IPS-15b (cell line): ENCODE results near the gene ILF3.

ENCODE experiments used
- H3K27me3 ChIP-seq: one replicate; pipeline ENCODE4 v1.6.1; 2013; ENCODE audit warnings: low read length; ENCODE audit not compliant: control insufficient read depth, insufficient read depth
- H3K36me3 ChIP-seq: one replicate; pipeline ENCODE4 v1.6.1; 2013; ENCODE audit warnings: low read length; ENCODE audit not compliant: control insufficient read depth, insufficient read depth
- H3K4me1 ChIP-seq: one replicate; pipeline ENCODE4 v1.6.1; 2013; ENCODE audit warnings: mild to moderate bottlenecking, low read length; ENCODE audit not compliant: control insufficient read depth, insufficient read depth
- H3K4me3 ChIP-seq: one replicate; pipeline ENCODE4 v1.5.1; 2013; ENCODE audit warnings: low read depth, low read length
- H3K9ac ChIP-seq: one replicate; pipeline ENCODE4 v1.6.1; 2013; ENCODE audit warnings: low read depth, mild to moderate bottlenecking, low read length
- H3K9me3 ChIP-seq: one replicate; pipeline ENCODE4 v1.6.1; 2013; ENCODE audit warnings: mild to moderate bottlenecking, low read length; ENCODE audit not compliant: control insufficient read depth, insufficient read depth

Gene ILF3

DNA sequence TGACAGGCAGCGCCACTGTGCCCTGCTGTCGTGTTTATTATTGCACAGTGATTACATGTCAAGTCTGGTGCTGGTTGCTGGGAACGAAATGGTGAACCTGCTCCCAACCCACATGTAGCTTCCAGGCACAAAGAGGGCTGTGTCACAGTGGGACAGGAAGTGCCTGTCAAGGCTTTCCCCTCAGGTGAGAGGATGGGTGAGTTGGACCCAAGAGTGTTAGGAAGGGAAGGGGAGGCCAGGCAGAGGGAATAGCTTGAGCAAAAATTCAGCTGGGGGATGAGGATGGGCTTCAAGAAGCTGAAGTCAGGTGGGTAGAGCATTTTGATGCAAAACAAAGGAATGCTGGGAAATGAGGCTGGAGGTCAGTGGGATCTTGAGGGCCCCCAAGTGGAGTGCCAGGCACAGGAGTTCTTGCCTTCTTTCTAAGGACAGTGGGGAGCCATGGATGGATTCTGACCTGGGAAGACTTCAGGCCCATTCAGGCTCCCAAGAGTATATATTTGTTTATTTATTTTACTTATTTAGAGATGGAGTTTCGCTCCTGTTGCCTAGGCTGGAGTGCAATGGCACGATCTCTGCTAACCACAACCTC lies 38.6 kb downstream of the ILF3 start:
- no peak overlapping the region for H3K4me3 ChIP-seq
- peaks cover 45% of the 10 kb centered on the region for H3K36me3 ChIP-seq
- H3K9ac ChIP-seq: no peak overlapping the region
- H3K27me3 ChIP-seq: no peaks in the 10 kb centered on the region
- H3K4me1 ChIP-seq: peaks cover 6% of the 10 kb centered on the region
- no peaks in the 10 kb centered on the region for H3K9me3 ChIP-seq

GRCh38 chr19:10694706-10695307 lies 40.7 kb downstream of the ILF3 start:
- Histone ChIP-seq H3K9me3 (no peaks in the 10 kb centered on the region), H3K9ac (peak overlapping the region; percentile 70), H3K27me3 (no peaks in the 10 kb centered on the region), H3K4me3 (peak overlapping the region; percentile 59), H3K4me1 (peaks cover 6% of the 10 kb centered on the region), H3K36me3 (peaks cover 26% of the 10 kb centered on the region)

DNA sequence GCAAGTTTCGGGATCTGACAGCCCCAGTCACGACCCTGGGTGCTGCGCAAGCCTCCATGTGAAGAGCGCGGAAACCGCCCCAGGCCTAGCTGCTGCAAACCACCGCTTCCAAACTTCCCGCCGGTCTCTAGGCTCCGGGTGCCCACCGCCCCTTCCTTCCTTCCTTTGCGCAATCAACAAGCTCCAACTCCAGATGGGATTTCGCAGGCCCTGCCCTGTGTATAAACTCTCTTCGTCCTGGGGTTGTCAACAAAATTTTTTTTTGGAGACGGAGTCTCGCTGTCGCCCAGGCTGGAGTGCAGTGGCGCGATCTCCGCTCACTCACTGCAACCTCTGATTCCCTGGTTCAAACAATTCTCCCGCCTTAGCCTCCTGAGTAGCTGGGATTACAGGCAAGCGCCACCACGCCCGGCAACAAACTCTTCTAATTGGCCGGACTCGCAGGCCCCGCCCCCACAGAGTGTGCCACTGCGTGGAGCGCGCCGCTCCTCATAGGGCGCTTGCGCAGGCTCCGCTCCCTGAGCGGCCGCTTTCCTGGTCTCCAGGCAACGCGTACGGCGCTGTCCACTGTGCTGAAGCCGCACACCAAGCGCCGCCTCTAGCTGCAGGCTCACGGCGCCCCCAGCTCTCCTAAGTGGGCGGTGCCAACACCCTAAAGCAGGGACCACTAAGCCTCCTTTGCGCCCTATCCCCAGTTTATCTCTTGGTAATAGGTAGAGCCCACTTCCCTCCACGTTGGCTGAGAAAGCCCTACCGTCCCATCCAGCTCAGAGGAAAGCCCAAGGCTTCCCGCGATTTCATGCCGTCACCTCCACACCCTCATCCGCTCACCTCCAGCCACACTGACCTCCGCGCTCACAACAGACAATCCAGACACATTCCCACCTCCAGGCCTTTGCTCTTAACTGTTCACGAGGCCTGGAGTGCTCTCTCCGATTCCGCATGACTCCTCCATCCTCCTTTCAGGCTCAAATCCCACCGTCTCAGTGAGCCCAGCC lies 41.6 kb downstream of the ILF3 start:
- no peaks in the 10 kb centered on the region for H3K9me3 ChIP-seq
- peaks cover 18% of the 10 kb centered on the region for H3K36me3 ChIP-seq
- peak overlapping the region; percentile 70 for H3K9ac ChIP-seq
- no peaks in the 10 kb centered on the region for H3K27me3 ChIP-seq
- peaks cover 6% of the 10 kb centered on the region for H3K4me1 ChIP-seq
- peak overlapping the region; percentile 59 for H3K4me3 ChIP-seq

DNA sequence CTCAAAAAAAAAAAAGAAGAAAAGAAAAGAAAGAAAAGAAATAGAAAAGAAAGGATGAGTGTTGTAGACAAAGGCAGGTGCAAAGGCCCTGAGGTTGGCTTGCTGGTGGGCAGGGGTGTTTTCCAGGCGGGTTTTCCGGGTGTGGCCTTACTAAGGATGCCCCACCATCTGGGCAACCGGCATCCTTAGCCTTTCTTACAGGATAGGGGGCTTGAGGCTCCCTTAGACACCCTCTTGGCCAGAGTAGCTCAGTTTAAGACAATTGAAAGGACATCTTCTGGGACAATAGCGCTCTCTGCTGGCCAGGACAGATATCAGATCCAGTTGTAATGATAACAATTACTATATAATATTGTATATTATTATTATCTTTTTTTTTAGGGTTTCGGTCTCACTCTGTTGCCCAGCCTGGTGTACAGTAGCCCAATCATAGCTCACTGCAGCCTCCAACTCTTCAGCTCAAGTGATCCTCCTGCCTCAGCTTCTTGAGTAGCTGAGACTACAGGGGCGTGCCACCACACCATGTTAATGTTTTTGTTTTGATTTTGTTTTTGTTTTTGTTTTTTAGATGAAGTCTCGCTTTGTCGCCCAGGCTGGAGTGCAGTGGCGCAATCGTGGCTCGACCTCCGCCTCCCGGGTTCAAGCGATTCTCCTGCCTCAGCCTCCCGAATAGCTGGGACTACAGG lies 45.6 kb downstream of the ILF3 start:
- H3K9ac ChIP-seq: no peak overlapping the region
- H3K4me1 ChIP-seq: peaks cover 2% of the 10 kb centered on the region
- no peaks in the 10 kb centered on the region for H3K27me3 ChIP-seq
- no peak overlapping the region for H3K4me3 ChIP-seq
- no peaks in the 10 kb centered on the region for H3K9me3 ChIP-seq
- H3K36me3 ChIP-seq: no peaks in the 10 kb centered on the region

- Histone ChIP-seq H3K36me3 (peaks cover under 1% of the 10 kb centered on the region), H3K9me3 (no peaks in the 10 kb centered on the region), H3K27me3 (no peaks in the 10 kb centered on the region), H3K4me1 (no peaks in the 10 kb centered on the region), H3K4me3 (peak overlapping the region; percentile 92), H3K9ac (peak overlapping the region; percentile 84)
Measured at GRCh38 chr19:10701955-10702525, 47.9 kb downstream of the ILF3 start.

DNA sequence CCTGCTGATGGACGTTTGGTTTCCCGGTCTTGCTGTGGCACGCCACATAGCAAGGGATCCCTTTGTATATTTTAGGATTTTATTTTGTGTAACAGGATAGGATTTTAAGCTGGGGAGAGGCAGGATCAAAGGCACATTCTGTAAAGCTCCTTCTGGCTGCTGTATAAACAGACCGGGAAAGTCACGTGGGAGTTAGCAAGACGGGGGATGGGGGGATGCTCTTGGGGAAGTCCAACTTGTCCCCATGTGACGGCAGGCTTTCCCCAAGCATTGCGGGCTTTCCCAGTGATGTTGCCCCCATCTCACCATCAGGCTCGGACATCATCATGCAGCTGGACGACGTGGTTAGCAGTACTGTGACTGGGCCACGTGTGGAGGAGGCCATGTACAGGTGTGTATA lies 52.8 kb downstream of the ILF3 start:
- Histone ChIP-seq H3K4me1 (peaks cover 4% of the 10 kb centered on the region), H3K9me3 (no peaks in the 10 kb centered on the region), H3K36me3 (peaks cover 8% of the 10 kb centered on the region), H3K9ac (no peak overlapping the region), H3K27me3 (no peaks in the 10 kb centered on the region), H3K4me3 (no peak overlapping the region)

DNA sequence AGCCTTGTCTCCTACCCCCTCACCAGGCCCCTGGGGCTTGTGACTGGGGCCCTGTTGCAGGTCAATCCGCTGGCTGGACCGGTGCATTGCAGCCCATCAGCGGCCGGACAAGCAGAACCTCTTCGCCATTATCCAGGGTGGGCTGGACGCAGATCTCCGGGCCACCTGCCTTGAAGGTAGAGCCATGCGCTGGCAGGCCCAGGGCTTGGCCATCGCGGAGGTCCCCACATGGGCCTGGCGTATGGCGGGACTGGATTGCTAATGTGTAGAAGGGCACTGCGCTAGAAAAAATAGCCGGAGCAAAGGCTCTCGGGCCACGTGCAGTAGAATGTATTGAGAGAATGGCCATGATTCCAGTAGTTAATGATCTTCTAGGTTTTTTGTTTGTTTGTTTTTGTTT lies 53.3 kb downstream of the ILF3 start:
- H3K27me3 ChIP-seq: no peaks in the 10 kb centered on the region
- no peaks in the 10 kb centered on the region for H3K9me3 ChIP-seq
- H3K36me3 ChIP-seq: peaks cover 8% of the 10 kb centered on the region
- no peak overlapping the region for H3K9ac ChIP-seq
- H3K4me1 ChIP-seq: peaks cover 7% of the 10 kb centered on the region
- no peak overlapping the region for H3K4me3 ChIP-seq

DNA sequence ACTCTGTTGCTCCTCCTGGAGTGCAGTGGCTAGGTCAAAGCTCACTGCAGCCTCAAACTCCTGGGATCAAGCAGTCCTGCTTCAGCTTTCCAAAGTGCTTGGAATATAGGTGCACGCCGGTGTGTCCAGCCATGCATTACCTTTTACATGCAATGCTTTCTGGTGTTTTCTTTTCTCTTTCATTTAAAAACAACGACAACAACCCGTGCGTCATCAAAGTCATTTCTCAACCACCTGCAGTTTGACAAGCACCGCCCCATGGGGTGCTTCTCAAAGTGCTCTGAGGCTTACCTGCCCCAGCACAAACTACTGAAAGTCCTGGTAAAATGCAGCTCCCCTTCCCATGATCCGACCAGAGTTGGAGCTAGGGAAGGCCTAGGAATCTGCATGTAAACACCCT lies 54.1 kb downstream of the ILF3 start:
- H3K27me3 ChIP-seq: no peaks in the 10 kb centered on the region
- H3K9ac ChIP-seq: no peak overlapping the region
- H3K4me3 ChIP-seq: no peak overlapping the region
- peaks cover 7% of the 10 kb centered on the region for H3K4me1 ChIP-seq
- peaks cover 13% of the 10 kb centered on the region for H3K36me3 ChIP-seq
- no peaks in the 10 kb centered on the region for H3K9me3 ChIP-seq

- no peak overlapping the region for H3K9ac ChIP-seq
- peaks cover 7% of the 10 kb centered on the region for H3K4me1 ChIP-seq
- H3K27me3 ChIP-seq: no peaks in the 10 kb centered on the region
- no peak overlapping the region for H3K4me3 ChIP-seq
- peaks cover 17% of the 10 kb centered on the region for H3K36me3 ChIP-seq
- no peaks in the 10 kb centered on the region for H3K9me3 ChIP-seq
Measured at GRCh38 chr19:10712045-10712444, 57.9 kb downstream of the ILF3 start.

DNA sequence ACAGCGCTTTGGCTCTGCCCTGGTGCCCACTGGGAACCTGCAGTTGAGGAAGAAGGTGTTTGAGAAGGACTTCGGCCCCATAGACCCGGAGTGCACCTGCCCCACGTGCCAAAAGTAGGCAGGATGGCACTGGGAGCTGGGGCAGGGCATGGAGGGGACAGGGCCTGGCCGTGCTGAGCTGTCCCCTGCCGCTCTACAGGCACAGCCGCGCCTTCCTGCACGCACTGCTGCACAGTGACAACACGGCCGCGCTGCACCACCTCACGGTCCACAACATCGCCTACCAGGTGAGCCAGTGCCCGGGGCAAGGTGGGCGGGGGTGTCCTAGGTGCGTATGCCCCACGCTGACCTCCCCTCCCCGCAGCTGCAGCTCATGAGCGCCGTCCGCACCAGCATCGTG lies 58.6 kb downstream of the ILF3 start:
- H3K4me3 ChIP-seq: no peak overlapping the region
- no peak overlapping the region for H3K9ac ChIP-seq
- peaks cover 7% of the 10 kb centered on the region for H3K4me1 ChIP-seq
- peaks cover 13% of the 10 kb centered on the region for H3K36me3 ChIP-seq
- no peaks in the 10 kb centered on the region for H3K9me3 ChIP-seq
- H3K27me3 ChIP-seq: no peaks in the 10 kb centered on the region

DNA sequence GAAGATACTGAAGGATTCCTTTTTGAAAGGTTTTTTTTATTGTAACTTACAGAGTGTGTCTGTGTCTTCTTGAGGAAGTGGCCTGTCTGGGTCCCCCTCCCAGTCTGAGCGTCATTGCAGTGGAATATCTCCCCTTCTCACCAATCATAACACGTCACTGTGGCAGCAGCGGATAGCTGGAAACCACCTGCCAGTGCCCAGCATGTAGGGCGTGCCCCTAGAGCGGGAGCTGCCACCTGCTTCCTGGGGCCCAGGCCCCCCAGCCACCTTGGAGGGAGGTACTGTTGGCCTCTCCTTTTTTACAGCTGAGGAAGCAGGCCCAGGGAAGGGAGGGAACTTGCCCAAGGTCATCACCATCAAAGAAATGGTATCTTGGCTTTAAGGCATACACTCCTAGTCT lies 59.2 kb downstream of the ILF3 start:
- H3K4me1 ChIP-seq: peaks cover 7% of the 10 kb centered on the region
- H3K9me3 ChIP-seq: no peaks in the 10 kb centered on the region
- peaks cover 10% of the 10 kb centered on the region for H3K36me3 ChIP-seq
- no peak overlapping the region for H3K9ac ChIP-seq
- H3K27me3 ChIP-seq: no peaks in the 10 kb centered on the region
- H3K4me3 ChIP-seq: no peak overlapping the region
